ENCODE measurements around the gene GJC2.

GRCh38 chr1:228161866-228162265 is 12.1 kb downstream of the GJC2 start:
- TF ChIP-seq CTCF (IDR thresholded peaks at IDR 0.05; ENCODE audit: low read length) (no peak), EZH2phosphoT487 (IDR thresholded peaks at IDR 0.05; ENCODE audit: low read length) (no peak), EZH2 (optimal IDR thresholded peaks at IDR 0.05; ENCODE audit: low read depth, low read length) (no peak)
